SH-SY5Y (cell line): Measurements from ENCODE around the gene CAMTA1.

Experiments used
- GATA2 ChIP-seq: IDR thresholded peaks from 2 replicates; pipeline ENCODE4 v1.6.1; 2011; ENCODE audit warnings: mild to moderate bottlenecking, low read depth, low read length
- GATA3 ChIP-seq: IDR thresholded peaks from 2 replicates; pipeline ENCODE4 v1.6.1; 2011; ENCODE audit warnings: low read depth, mild to moderate bottlenecking, low read length, moderate library complexity

DNA sequence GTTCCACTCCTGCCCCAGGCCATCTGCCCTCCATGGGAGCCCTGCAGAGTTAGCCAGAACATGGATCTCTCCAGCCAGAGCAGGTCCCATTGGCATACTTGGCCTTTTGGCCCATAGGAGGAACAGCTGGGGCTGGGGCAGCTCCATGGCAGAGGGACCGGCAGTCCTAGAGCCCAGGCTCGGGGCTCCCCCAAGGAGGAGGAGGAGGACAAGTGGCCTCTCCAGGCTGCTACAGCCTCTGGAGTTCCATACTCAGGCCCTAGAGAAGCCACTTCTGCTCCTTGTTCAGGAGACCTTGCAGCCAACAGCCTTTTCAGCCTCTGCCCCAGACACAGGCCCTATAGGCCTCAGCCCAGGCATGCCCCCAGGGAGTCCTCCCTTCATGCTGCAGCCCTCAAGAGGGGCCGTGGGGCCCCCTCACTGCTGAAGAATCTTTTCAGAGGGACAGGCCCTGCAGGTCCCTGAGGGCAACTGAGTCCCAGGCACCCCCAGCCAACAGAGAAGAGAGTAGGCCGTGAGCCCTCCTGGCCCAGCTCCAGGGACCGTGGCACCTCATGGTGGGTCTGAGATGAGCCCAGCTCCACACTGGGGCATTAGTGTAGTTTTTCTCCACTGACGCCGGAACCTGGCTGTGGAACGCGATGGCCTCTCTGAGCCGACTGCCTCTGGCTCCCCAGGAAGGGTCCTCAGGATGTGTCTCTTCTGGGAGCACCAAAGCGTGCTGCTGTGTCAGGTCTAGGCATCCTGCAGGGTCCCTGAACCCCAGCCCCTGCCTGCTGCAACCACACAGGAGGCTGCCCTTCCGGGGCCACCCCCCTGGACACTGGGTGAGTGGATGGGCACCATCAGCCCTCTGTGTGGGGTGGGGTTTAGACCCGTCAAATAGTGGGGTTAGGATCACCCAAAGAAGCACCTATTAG is 688.2 kb downstream of the CAMTA1 start:
- TF ChIP-seq GATA2 = no peak
- TF ChIP-seq GATA3 = no peak
